ENCODE measurements around the gene PLK3. TPM values are rescaled to one million over a fixed set of nuclear protein-coding genes. Genes with fewer than 3 reads are reported as not detected.

The PLK3 gene
- 8.9 and 18.2 TPM in 2 replicates for total RNA-seq
- polyA plus RNA-seq: 38.7 and 40.1 TPM in 2 replicates

DNA sequence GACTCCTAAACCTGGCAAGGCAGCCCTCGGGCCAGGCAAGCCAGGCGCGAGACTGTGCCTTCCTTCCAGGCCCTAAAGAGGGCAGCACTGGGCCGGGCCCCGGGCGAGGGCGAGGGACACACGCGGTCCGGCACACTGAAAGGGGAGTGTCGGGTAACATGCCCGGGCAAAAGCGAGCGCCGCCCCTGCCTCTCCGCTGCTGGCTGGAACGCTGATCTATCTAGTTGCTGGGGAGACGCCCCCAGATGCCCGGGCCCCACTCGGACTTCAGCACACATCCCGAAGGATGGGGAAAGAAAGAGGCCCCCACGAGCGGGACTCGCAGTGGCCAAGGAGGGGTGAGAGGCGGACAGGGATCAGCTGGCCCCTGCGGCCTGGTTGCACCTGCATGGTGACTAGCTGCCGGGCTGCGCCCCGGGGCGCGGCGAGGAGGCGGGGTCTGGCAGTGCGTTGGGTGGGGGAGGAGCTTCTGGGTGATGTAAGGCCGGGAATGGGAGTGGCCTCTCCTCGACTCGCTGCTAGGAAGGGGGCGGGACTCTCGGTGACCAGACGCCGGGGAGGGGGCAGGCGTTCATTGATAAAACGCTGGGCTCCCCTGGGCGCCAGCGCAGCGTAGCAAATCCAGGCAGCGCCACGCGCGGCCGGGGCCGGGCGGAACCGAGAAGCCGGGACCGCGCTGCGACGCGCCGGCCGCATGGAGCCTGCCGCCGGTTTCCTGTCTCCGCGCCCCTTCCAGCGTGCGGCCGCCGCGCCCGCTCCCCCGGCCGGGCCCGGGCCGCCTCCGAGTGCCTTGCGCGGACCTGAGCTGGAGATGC lies at the start of gene PLK3:
PLK3 (plus strand) TSS at position 608 of the 815 bp plus-strand sequence; CDS start at position 695, 87 bp downstream.
- Histone ChIP-seq H3K4me3 (peak within 1 kb of the TSS; percentile 75), H2AFZ (peak within 1 kb of the TSS; percentile 45), H3K27me3 (no peaks in the 10 kb centered on the region), H3K27ac (peak within 1 kb of the TSS; percentile 94), H3K36me3 (replicated peaks; ENCODE audit: insufficient read depth, low read depth) (no peaks in the 10 kb centered on the region), H4K20me1 (ENCODE audit: insufficient read depth, poor library complexity, severe bottlenecking) (no peaks in the 10 kb centered on the region), H3K4me2 (peak within 1 kb of the TSS; percentile 94), H3K4me1 (ENCODE audit: insufficient read depth) (no peaks in the 10 kb centered on the region), H3K9me2 (replicated peaks; ENCODE audit: insufficient read depth) (no peaks in the 10 kb centered on the region), H3K79me2 (peaks cover 10% of the 10 kb centered on the region), H3K9me3 (ENCODE audit: low read depth) (no peaks in the 10 kb centered on the region)
- peak; percentile 99 for DNase-seq (ENCODE audit: low spot score)
- no peak for TF ChIP-seq EZH2phosphoT487 (IDR thresholded peaks at IDR 0.05; ENCODE audit: low read depth, severe bottlenecking, unreplicated experiment)
- TF ChIP-seq, protein P1, sequence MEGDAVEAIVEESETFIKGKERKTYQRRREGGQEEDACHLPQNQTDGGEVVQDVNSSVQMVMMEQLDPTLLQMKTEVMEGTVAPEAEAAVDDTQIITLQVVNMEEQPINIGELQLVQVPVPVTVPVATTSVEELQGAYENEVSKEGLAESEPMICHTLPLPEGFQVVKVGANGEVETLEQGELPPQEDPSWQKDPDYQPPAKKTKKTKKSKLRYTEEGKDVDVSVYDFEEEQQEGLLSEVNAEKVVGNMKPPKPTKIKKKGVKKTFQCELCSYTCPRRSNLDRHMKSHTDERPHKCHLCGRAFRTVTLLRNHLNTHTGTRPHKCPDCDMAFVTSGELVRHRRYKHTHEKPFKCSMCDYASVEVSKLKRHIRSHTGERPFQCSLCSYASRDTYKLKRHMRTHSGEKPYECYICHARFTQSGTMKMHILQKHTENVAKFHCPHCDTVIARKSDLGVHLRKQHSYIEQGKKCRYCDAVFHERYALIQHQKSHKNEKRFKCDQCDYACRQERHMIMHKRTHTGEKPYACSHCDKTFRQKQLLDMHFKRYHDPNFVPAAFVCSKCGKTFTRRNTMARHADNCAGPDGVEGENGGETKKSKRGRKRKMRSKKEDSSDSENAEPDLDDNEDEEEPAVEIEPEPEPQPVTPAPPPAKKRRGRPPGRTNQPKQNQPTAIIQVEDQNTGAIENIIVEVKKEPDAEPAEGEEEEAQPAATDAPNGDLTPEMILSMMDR (IDR thresholded peaks at IDR 0.05; ENCODE audit: poor library complexity): peak; percentile 89
- WGBS (ENCODE audit: low lambda C conversion rate, missing lambda C conversion rate): under 1% methylated on average over 54 of the region's 79 CpGs

DNA sequence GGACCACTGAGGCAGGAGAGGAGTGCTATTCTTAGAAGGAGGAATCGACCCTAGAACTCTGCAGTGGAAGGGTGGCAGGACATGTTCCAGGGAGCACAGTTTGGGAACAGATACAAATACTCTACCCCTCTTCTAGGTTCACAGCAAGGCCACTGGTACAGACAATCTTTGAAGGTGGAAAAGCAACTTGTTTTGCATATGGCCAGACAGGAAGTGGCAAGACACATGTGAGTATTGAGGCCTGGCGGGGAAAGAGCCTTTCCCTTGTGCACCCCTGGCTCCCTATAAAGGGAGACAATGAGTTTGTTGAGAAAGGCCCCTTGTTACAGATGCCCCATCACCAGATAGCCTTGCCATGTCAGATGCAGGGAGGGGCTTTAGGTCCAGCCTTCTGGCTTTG lies 42.8 kb upstream of the PLK3 start:
- H3K36me3 ChIP-seq (replicated peaks; ENCODE audit: insufficient read depth, low read depth): no peaks in the 10 kb centered on the region
- H3K9me2 ChIP-seq (replicated peaks; ENCODE audit: insufficient read depth): no peaks in the 10 kb centered on the region
- H3K79me2 ChIP-seq: no peaks in the 10 kb centered on the region
- H3K27me3 ChIP-seq: no peaks in the 10 kb centered on the region
- WGBS (ENCODE audit: low lambda C conversion rate, missing lambda C conversion rate): 98% methylated on average over 2 of the region's 2 CpGs
- no peak overlapping the region for H3K4me3 ChIP-seq
- no peaks in the 10 kb centered on the region for H3K9me3 ChIP-seq (ENCODE audit: low read depth)
- TF ChIP-seq EZH2 (IDR thresholded peaks at IDR 0.05; ENCODE audit: borderline replicate concordance) (no peak), EZH2phosphoT487 (IDR thresholded peaks at IDR 0.05; ENCODE audit: low read depth, severe bottlenecking, unreplicated experiment) (no peak)
- TF ChIP-seq, protein P1 (IDR thresholded peaks at IDR 0.05; ENCODE audit: poor library complexity): no peak
- no peak overlapping the region for H2AFZ ChIP-seq
- H4K20me1 ChIP-seq (ENCODE audit: insufficient read depth, poor library complexity, severe bottlenecking): no peaks in the 10 kb centered on the region
- no peak for DNase-seq (ENCODE audit: low spot score)
- no peaks in the 10 kb centered on the region for H3K4me1 ChIP-seq (ENCODE audit: insufficient read depth)
- H3K27ac ChIP-seq: no peak overlapping the region
- no peak overlapping the region for H3K4me2 ChIP-seq

DNA sequence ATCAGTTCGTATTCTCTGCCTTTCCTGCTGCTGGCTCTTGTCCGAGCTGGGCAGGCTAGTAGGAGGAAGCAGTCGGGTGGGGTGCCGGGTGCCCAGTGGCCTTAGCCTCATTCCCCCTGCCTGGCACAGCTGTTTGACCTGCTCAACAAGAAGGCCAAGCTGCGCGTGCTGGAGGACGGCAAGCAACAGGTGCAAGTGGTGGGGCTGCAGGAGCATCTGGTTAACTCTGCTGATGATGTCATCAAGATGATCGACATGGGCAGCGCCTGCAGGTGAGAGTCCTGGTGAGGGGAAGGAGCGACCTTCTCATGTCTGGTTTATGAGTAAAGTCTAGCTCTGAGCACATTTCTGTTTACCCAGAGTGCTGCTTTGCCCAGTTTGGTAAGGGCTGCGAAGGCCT lies 41.1 kb upstream of the PLK3 start:
- Histone ChIP-seq H2AFZ (no peak overlapping the region), H3K36me3 (replicated peaks; ENCODE audit: insufficient read depth, low read depth) (no peaks in the 10 kb centered on the region), H4K20me1 (ENCODE audit: insufficient read depth, poor library complexity, severe bottlenecking) (no peaks in the 10 kb centered on the region), H3K4me1 (ENCODE audit: insufficient read depth) (no peaks in the 10 kb centered on the region), H3K79me2 (no peaks in the 10 kb centered on the region), H3K27me3 (no peaks in the 10 kb centered on the region), H3K9me2 (replicated peaks; ENCODE audit: insufficient read depth) (no peaks in the 10 kb centered on the region), H3K4me3 (no peak overlapping the region), H3K27ac (no peak overlapping the region), H3K4me2 (no peak overlapping the region), H3K9me3 (ENCODE audit: low read depth) (no peaks in the 10 kb centered on the region)
- TF ChIP-seq EZH2phosphoT487 (IDR thresholded peaks at IDR 0.05; ENCODE audit: low read depth, severe bottlenecking, unreplicated experiment) (no peak), EZH2 (IDR thresholded peaks at IDR 0.05; ENCODE audit: borderline replicate concordance) (no peak)
- TF ChIP-seq, protein P1 (IDR thresholded peaks at IDR 0.05; ENCODE audit: poor library complexity): no peak
- WGBS (ENCODE audit: low lambda C conversion rate, missing lambda C conversion rate): 96% methylated on average over 11 of the region's 11 CpGs
- DNase-seq (ENCODE audit: low spot score): no peak

Measured in hepatocyte (in vitro differentiated cells).